ENCODE data around the gene TMEM86B.

DNA sequence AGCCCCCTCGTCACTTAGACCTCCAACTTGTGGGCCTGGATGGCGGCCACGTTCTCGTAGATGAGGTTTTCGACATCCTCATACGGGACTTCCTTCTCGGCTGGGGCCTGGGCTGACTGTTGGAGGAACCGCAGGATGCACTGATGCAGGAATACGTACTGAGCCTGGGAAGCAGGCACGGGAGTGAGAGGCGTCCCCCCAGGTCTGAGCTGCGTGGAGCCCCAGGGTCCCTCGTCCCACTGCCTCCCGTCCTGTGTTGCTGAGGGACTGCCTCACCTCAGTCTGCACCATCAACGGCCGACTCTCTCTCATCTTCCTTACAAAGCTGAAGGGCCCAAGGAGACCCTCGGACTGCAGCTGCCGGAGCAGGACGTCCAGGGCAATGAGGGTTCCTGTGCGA, 46.8 kb downstream of the TMEM86B start:
- TF ChIP-seq CTCF (conservative IDR thresholded peaks at IDR 0.05; ENCODE audit: low read depth, low read length) (no peak), EZH2 (IDR thresholded peaks at IDR 0.05; ENCODE audit: borderline replicate concordance, low read depth, low read length, poor library complexity, severe bottlenecking) (no peak)

Data from A673 (cell line).